Naive B cell (primary cell): ENCODE results near the gene GREB1. TPM values are rescaled to one million over a fixed set of nuclear protein-coding genes. Genes with fewer than 3 reads are reported as not detected.

Experiments used
- ATAC-seq, 2 donors: fragments of 150-1000 bp; cut with Tn5 transposase; 2 replicates each; pipeline ENCODE4 v1.10.0; 2021; ENCODE audit warnings: low read depth in 2 of 2, mild to moderate bottlenecking in 2 of 2, moderate library complexity in 2 of 2
- DNase-seq: peaks from one replicate; pipeline ENCODE4 v3.0.0; 2022
- H3K27ac Mint-ChIP-seq, 6 donors: one replicate each; pipeline ENCODE4 v1.8.0; 2020 to 2022; ENCODE audit warnings: mild to moderate bottlenecking in 6 of 6, mixed read lengths in 6 of 6, moderate library complexity in 5 of 6, inconsistent platforms in 2 of 6
- H3K27me3 Mint-ChIP-seq, 3 donors: one replicate each; pipeline ENCODE4 v1.8.0; 2021 to 2022; ENCODE audit warnings: mixed read lengths in 3 of 3, mild to moderate bottlenecking in 1 of 3
- H3K36me3 Mint-ChIP-seq, 2 donors: one replicate each; pipeline ENCODE4 v1.8.0; 2020 to 2022; ENCODE audit warnings: mixed read lengths in 2 of 2, inconsistent platforms in 1 of 2, mild to moderate bottlenecking in 1 of 2
- H3K4me1 Mint-ChIP-seq, 3 donors: one replicate each; pipeline ENCODE4 v1.8.0; 2020 to 2022; ENCODE audit warnings: mixed read lengths in 3 of 3, inconsistent platforms in 1 of 3, mild to moderate bottlenecking in 1 of 3, moderate library complexity in 1 of 3
- H3K4me3 Mint-ChIP-seq, 8 donors: one replicate each; pipeline ENCODE4 v1.8.0; 2020 to 2022; ENCODE audit warnings: mild to moderate bottlenecking in 8 of 8, mixed read lengths in 8 of 8, moderate library complexity in 8 of 8, inconsistent platforms in 2 of 8
- H3K9me3 Mint-ChIP-seq, 7 donors: one replicate each; pipeline ENCODE4 v1.8.0; 2020 to 2022; ENCODE audit warnings: mixed read lengths in 7 of 7, mild to moderate bottlenecking in 5 of 7, inconsistent platforms in 2 of 7, moderate library complexity in 1 of 7
- polyA plus RNA-seq, 6 donors: library from polyadenylated mRNA; unstranded; fragments of 300-500 nt; fragmentation: Illumina TruSeq; gene quantifications; one replicate each; pipeline ENCODE4 v1.2.3, GENCODE V29; 2021; ENCODE audit warnings: low read depth in 6 of 6

Gene GREB1
- polyA plus RNA-seq, 6 donors from 2014 or later, result not detected

DNA sequence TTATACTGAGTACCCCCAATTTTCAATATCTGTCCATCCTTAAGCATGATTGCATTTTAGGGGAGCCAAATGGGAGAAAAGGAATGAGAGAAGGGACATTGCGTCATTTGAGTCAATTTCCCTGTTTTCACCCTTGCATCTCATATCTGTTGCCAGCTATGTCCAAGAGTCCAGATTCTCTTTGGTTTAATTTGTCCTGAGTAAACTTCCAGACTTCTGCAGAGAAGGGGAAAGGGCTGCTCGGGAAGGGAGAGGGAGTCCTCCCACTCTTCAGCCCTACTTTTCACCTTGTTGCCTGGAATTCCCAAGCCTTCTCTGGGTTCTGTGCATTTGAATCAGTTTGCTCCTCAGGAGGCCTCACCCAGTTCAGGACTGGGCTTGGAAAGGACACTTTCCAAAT lies 16.5 kb downstream of the GREB1 start:
- H3K4me3 Mint-ChIP-seq, result no peak overlapping the region
- no peak for ATAC-seq
- H3K4me1 Mint-ChIP-seq, result peaks cover 0 to 5% (median 5%) of the 10 kb centered on the region in 3 donors
- peaks cover 0 to 8% of the 10 kb centered on the region in 2 donors for H3K36me3 Mint-ChIP-seq
- peaks cover 28 to 66% (median 52%) of the 10 kb centered on the region in 3 donors for H3K27me3 Mint-ChIP-seq
- no peak overlapping the region for H3K27ac Mint-ChIP-seq
- no peak for DNase-seq
- peaks cover 0 to 5% (median 0%) of the 10 kb centered on the region in 7 donors for H3K9me3 Mint-ChIP-seq

DNA sequence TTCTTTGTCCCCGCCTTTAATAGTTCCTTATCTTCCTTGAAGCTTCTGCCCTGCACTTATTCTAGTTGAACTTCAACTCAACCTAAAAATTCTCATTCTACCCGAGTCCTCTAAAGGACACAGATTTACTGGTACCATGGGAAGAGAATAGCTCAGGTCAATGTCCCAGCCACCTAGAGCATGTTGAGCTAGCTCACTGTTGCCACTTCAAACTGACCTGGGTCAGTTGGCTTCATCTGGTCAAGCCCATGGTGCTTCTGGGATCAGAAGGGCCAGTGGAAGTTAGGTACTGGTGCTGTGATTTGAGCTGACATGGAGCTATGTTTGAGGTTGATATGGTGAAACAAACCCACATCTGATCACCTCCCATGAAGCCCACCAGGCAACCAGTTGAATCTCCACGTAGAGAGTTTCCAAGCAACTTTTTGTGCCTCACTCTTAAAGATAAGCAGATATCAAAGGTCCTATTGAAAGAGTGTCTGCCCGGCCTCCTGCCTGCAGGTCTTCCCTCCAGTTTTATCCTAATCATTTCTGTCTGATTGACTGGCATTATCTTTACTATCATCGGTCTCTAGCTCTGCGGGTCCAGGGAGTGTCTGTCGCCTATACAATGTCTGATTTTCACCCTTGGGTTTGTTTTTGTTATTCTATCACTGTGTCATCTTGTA lies 17.2 kb downstream of the GREB1 start:
- Mint-ChIP-seq H3K4me3 (no peak overlapping the region), H3K27me3 (peaks cover 35 to 73% (median 59%) of the 10 kb centered on the region in 3 donors), H3K27ac (no peak overlapping the region), H3K4me1 (peaks cover 0 to 5% (median 5%) of the 10 kb centered on the region in 3 donors), H3K9me3 (peaks cover 0 to 5% (median 0%) of the 10 kb centered on the region in 7 donors), H3K36me3 (peaks cover 0 to 8% of the 10 kb centered on the region in 2 donors)
- ATAC-seq (no peak), DNase-seq (no peak)

DNA sequence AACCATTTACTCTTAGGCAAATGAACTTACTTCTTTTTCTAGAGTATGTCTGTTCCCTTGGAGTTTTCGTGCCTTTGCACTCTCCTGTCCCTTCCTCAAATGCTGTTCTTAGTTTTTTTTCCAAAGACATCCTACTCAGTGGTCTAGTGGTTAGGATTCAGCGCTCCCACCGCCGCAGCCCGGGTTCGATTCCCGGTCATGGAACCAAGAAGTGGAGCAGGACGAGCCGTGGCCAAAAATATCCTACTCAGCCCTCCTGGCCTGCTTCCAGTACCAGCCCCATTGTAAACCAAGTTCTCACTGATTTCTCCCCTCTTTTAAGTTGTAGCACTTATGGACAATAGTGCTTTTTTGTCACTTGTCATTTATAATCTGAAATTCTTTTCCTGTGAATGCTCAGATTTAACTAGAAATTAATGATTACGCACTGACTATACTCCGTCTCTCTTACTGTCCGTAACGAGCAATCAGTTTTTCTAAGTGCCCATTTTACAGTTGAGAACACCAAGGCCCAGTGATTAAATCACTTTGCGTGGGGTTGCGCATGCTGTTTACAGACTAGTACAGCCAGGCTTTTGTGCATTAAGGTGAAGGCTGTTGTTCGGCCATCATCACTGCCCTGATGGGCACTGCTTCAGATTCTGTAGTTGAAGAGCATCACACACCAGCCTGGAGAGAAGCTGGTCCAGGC lies 17.9 kb downstream of the GREB1 start:
- H3K4me3 Mint-ChIP-seq, result no peak overlapping the region
- no peak for ATAC-seq

DNA sequence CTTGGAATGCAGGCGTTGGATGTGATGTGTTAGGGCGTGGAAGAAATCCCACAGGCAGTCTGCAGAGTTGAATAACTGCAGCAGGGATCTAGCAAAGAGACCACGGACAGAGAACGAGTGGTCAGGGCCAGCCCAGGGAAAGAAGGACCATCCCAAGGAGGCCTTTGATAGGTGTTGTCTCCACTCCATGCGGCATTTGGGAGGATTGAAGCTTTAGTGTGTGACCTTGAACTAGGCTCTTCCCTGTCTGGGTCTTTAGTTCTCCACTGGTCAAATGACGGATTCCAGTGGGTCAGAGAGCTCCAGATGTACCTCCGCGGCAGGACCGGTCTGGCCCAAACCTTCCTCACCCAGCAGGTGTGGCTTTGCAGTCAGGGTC lies 18.4 kb downstream of the GREB1 start:
- H3K36me3 Mint-ChIP-seq, result peaks cover 0 to 8% of the 10 kb centered on the region in 2 donors
- H3K27me3 Mint-ChIP-seq, result peaks cover 41 to 80% (median 68%) of the 10 kb centered on the region in 3 donors
- DNase-seq, result no peak
- no peak overlapping the region for H3K27ac Mint-ChIP-seq
- H3K4me1 Mint-ChIP-seq, result peaks cover 0 to 5% (median 5%) of the 10 kb centered on the region in 3 donors
- peaks cover 0 to 5% (median 0%) of the 10 kb centered on the region in 7 donors for H3K9me3 Mint-ChIP-seq
- no peak for ATAC-seq
- no peak overlapping the region for H3K4me3 Mint-ChIP-seq

More for the DNA sequence above, 17.9 kb downstream of the GREB1 start:
- Mint-ChIP-seq H3K27ac (no peak overlapping the region), H3K4me1 (peaks cover 0 to 5% (median 5%) of the 10 kb centered on the region in 3 donors), H3K9me3 (peaks cover 0 to 5% (median 0%) of the 10 kb centered on the region in 7 donors), H3K36me3 (peaks cover 0 to 8% of the 10 kb centered on the region in 2 donors), H3K27me3 (peaks cover 36 to 78% (median 66%) of the 10 kb centered on the region in 3 donors)
- DNase-seq, result no peak

DNA sequence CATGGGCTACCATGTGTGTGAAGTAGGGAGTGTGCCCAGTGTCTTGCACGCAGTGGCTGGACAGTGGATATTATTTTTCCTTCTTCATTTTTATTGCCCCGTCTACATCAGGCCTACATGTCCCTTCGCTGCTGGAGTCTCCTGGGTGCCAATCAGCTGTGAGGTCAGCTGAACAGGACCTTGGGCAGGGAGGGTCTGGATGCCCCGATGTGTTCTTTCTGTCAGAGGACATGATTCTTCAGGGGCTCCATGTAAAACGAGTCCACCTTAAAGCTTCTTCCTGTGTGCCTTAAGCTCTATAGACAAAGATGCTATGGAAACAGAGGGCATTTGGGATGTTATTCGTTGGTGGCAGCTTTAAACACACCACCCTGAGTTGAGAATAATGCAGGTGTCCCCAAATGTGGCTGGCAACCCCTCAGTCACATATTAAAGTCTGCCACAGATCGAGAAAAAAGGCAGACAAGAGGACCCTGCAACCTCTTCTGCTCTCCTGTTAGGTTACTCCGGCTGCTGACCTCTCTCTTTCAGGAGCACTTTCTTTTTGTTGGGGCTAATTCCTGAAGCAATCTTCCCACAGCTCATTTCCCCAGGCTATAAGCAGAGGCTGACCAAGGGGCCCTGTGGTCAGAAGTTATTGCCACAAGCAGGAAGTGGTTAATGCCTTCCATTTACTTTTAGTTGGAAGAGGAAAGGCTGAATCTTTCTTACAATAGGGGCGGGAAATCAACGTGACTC lies 20.0 kb downstream of the GREB1 start:
- H3K36me3 Mint-ChIP-seq, result peaks cover 0 to 8% of the 10 kb centered on the region in 2 donors
- H3K9me3 Mint-ChIP-seq, result peaks cover 0 to 5% (median 0%) of the 10 kb centered on the region in 7 donors
- no peak for DNase-seq
- ATAC-seq, result no peak
- H3K27ac Mint-ChIP-seq, result no peak overlapping the region
- H3K4me3 Mint-ChIP-seq, result no peak overlapping the region
- peaks cover 50 to 78% (median 68%) of the 10 kb centered on the region in 3 donors for H3K27me3 Mint-ChIP-seq
- peaks cover 0 to 5% (median 5%) of the 10 kb centered on the region in 3 donors for H3K4me1 Mint-ChIP-seq

DNA sequence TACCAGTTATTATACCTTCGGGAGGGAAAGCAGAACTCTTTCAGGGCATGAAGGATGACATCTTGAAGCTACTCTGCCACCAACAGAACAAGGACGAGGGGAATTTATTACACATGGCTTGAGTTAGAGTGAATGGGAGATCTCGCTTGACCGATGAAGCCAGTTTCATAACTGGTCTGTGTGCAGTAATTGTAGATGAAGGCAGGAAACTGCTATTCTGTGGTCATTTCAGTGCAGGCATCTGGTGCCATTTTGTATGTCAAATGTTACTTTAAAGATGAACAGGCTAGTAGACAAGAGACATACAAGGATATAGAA lies 20.5 kb downstream of the GREB1 start:
- Mint-ChIP-seq H3K4me1 (peaks cover 0 to 5% (median 5%) of the 10 kb centered on the region in 3 donors), H3K27ac (no peak overlapping the region), H3K36me3 (peaks cover 0 to 8% of the 10 kb centered on the region in 2 donors), H3K4me3 (no peak overlapping the region), H3K27me3 (peaks cover 53 to 78% (median 69%) of the 10 kb centered on the region in 3 donors), H3K9me3 (peaks cover 0 to 5% (median 0%) of the 10 kb centered on the region in 7 donors)
- ATAC-seq (no peak), DNase-seq (no peak)

DNA sequence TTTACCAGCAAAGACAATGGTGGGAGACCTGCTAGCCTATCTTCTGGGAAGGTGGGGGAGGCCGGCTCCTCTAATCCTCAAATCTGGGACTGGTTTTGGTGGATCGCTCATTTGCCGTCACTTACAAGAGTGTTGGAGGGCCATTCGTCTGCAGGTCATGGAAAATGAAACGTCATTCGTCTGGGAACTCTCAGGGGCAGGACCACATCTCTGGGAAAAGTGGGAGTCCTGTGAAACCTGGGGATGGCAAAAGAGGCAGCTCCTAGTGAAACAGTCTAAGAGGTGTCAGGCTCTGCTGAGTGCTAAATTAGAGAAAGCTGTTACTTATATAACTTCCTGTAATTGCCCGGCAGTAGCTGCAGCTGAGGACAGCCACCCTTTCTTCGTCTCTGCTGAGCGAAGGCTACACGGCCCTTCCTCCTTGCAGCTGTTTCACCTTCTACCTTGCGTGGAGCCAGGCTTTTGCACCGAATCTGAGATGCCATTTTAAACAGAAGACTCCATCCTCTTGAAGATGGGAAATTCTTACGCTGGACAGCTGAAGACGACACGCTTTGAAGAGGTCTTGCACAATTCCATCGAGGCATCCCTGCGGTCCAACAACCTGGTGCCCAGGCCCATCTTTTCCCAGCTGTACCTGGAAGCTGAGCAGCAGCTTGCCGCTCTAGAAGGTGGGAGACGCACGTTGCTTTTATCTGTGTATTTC lies 22.4 kb downstream of the GREB1 start:
- no peak for DNase-seq
- H3K4me3 Mint-ChIP-seq, result no peak overlapping the region
- no peak overlapping the region for H3K27ac Mint-ChIP-seq
- peaks cover 0 to 5% (median 5%) of the 10 kb centered on the region in 3 donors for H3K4me1 Mint-ChIP-seq
- H3K27me3 Mint-ChIP-seq, result peaks cover 49 to 72% (median 68%) of the 10 kb centered on the region in 3 donors
- no peak for ATAC-seq
- H3K36me3 Mint-ChIP-seq, result no peaks in the 10 kb centered on the region
- peaks cover 0 to 2% (median 0%) of the 10 kb centered on the region in 7 donors for H3K9me3 Mint-ChIP-seq

DNA sequence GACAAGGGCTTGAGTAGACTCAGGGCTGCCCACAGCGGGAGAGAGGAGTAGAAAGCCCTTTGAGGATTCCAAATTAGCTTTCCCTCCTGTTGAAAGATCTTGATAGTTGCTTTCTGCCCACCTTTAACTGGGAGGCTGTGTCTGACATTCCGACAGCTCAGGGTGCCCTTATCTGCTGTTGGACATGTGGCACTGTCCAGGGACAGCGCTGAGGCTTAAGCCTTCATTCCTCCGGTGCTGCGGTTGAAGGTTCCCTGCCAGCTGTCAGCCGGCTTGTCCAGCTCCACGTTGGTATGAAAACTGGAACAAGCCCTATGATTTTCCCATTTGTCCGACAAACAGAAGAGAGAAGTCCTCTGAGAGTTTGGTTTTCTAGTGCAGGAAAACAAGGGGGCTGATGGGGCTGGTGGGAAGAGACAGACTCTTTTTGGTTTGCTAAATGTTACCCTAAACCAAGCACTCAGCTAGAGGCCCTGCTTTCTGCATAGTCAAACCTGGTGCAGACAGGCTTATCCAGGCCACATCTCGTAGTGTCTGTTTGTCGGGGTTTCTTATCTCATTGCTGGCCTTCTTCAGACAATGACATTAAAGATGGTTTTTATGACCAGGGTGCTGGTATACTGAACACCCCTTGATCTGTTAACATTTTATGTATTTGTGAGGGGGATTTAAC lies 24.5 kb downstream of the GREB1 start:
- Mint-ChIP-seq H3K36me3 (no peaks in the 10 kb centered on the region), H3K27me3 (peaks cover 42 to 59% (median 53%) of the 10 kb centered on the region in 3 donors), H3K27ac (no peak overlapping the region), H3K4me1 (peaks cover 0 to 5% (median 5%) of the 10 kb centered on the region in 3 donors), H3K9me3 (no peaks in the 10 kb centered on the region), H3K4me3 (no peak overlapping the region)
- no peak for ATAC-seq
- no peak for DNase-seq

DNA sequence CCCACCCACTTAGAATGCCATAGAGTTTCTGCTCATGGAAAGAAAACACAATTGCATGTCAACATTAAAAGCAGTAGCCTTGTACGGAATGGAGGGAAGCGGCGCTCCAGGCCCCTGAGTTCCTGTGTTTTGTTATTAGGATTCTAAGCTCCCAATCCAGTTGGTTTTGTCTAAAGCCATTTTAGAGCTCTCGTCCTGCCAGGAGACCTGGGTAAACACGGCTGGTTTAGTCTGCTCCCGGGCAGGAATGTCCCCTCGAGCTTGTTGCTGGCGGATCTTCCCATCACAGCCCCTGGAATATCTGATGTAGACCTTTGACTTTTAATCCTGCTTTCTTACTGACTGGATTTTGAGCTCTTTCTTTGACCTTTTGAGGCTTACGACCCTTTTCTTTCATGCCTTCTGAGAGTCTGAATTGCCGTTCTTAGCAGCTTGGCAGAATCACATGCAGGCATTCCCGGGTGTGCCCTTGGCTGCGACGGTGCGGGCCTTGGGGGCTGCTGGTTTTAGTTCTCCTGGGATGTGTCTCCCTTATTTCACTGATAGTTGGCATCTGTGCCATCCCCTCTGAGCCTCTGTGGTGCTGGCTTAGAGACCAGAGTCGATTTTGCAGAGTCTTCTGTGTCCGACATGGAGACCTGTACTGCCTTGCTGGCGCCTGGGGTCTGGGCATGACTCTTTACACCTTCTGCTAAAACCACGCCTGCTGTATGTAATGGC lies 25.4 kb downstream of the GREB1 start:
- peaks cover 0 to 3% (median 2%) of the 10 kb centered on the region in 3 donors for H3K4me1 Mint-ChIP-seq
- H3K9me3 Mint-ChIP-seq, result peaks cover 0 to 5% (median 0%) of the 10 kb centered on the region in 7 donors
- no peak for ATAC-seq
- no peak overlapping the region for H3K27ac Mint-ChIP-seq
- no peak for DNase-seq
- H3K27me3 Mint-ChIP-seq, result peaks cover 38 to 55% (median 44%) of the 10 kb centered on the region in 3 donors
- peaks cover 0 to 4% of the 10 kb centered on the region in 2 donors for H3K36me3 Mint-ChIP-seq
- no peak overlapping the region for H3K4me3 Mint-ChIP-seq

DNA sequence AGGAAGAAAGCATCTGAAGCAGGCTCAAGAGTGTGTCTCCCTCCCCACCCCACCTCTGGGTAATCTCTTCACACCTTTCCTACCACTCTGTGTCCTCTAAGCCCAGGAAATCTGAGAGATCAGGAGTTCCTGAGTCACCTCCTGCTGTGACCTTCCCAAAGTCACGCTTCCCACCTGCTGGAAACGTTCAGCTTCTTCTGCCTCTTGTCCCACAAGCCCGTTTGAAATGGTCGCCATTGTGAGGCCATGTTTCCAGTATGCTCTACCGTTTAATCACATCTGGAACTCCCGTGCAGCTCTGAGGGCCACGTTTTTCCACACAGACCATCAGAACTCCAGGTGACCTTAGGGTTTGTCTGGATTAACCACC lies 25.9 kb downstream of the GREB1 start:
- peaks cover 38 to 53% (median 39%) of the 10 kb centered on the region in 3 donors for H3K27me3 Mint-ChIP-seq
- ATAC-seq, result no peak
- H3K4me3 Mint-ChIP-seq, result no peak overlapping the region
- no peak for DNase-seq
- H3K9me3 Mint-ChIP-seq, result peaks cover 0 to 5% (median 0%) of the 10 kb centered on the region in 7 donors
- H3K4me1 Mint-ChIP-seq, result no peaks in the 10 kb centered on the region
- H3K27ac Mint-ChIP-seq, result no peak overlapping the region
- H3K36me3 Mint-ChIP-seq, result peaks cover 0 to 4% of the 10 kb centered on the region in 2 donors

DNA sequence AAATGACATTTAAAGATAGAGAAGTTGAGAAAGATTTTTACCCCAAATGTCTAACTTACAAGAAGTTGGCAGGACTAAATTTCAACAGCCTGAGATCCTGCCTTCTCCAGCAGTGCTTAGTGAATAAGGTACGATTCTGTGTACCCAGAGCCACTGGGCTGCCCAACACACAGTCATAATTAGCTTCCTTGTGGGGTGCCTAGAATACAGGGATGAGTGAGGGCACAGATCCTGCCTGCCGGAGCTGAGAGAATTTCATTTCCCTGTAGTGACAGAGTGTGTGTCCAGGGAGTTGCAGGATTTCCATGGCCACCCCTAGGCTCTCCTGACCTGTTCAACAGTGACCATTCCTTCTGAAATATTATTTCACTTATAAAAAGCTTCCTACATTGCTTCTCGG lies 27.0 kb downstream of the GREB1 start:
- ATAC-seq (no peak), DNase-seq (no peak)
- H3K36me3 Mint-ChIP-seq, result peaks cover 0 to 4% of the 10 kb centered on the region in 2 donors
- no peak overlapping the region for H3K27ac Mint-ChIP-seq
- H3K4me1 Mint-ChIP-seq, result no peaks in the 10 kb centered on the region
- no peak overlapping the region for H3K4me3 Mint-ChIP-seq
- H3K27me3 Mint-ChIP-seq, result peaks cover 28 to 47% (median 33%) of the 10 kb centered on the region in 3 donors
- peaks cover 0 to 5% (median 0%) of the 10 kb centered on the region in 7 donors for H3K9me3 Mint-ChIP-seq

DNA sequence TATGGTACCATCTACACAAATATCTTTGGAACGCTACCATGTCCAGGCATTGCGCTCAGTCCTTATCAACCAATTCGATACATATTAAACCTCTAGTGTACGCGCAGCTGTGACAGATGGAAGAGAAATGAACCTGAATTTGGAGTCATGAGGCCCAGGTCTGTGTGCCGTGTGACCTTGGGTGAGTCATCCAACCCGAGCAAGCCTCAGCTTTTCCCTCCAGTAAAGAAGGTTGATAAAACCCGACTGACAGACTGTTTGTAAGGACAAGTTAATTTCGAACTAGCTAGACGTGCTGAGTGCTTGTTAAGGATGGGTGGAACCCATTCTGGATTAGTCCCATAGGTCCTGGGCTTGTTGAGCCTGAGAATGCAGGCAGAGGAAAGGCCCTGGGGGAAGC lies 28.2 kb downstream of the GREB1 start:
- Mint-ChIP-seq H3K27ac (no peak overlapping the region), H3K27me3 (peaks cover 21 to 46% (median 23%) of the 10 kb centered on the region in 3 donors), H3K4me1 (no peaks in the 10 kb centered on the region)

More for the DNA sequence above, 28.2 kb downstream of the GREB1 start:
- Mint-ChIP-seq H3K4me3 (no peak overlapping the region), H3K9me3 (peaks cover 0 to 5% (median 0%) of the 10 kb centered on the region in 7 donors), H3K36me3 (peaks cover 0 to 4% of the 10 kb centered on the region in 2 donors)
- ATAC-seq (no peak), DNase-seq (no peak)
